ENCODE results near the gene TBC1D20. TPM values are rescaled to one million over a fixed set of nuclear protein-coding genes. Genes with fewer than 3 reads are reported as not detected.

The TBC1D20 gene
- total RNA-seq, 1 experiment from 2014 or later: 18.7 TPM

GRCh38 chr20:427849-428657 is 34.3 kb downstream of the TBC1D20 start:
- BruUV-seq (replicated peaks): no TSS peak
- no peak for DNase-seq
- CTCF ChIA-PET: interaction anchor here (1.3 kb wide), 1 partner anchor 65 kb away, joined by 3 read pairs; no protein-coding TSS in a partner anchor
- intact Hi-C loops (cut with micrococcal nuclease; ENCODE audit: unreplicated experiment): no loop called here
- Mint-ChIP-seq H3K27me3 (ENCODE audit: unreplicated experiment) (no peaks in the 10 kb centered on the region), H3K27ac (ENCODE audit: unreplicated experiment) (no peak overlapping the region), H3K4me1 (ENCODE audit: low read depth, unreplicated experiment) (peaks cover under 1% of the 10 kb centered on the region), H3K4me3 (ENCODE audit: low read depth, unreplicated experiment) (no peak overlapping the region), H3K9me3 (ENCODE audit: low read depth, unreplicated experiment) (no peaks in the 10 kb centered on the region), H3K36me3 (ENCODE audit: insufficient read depth, unreplicated experiment) (peaks cover 93% of the 10 kb centered on the region)
- TF ChIP-seq, protein P1, sequence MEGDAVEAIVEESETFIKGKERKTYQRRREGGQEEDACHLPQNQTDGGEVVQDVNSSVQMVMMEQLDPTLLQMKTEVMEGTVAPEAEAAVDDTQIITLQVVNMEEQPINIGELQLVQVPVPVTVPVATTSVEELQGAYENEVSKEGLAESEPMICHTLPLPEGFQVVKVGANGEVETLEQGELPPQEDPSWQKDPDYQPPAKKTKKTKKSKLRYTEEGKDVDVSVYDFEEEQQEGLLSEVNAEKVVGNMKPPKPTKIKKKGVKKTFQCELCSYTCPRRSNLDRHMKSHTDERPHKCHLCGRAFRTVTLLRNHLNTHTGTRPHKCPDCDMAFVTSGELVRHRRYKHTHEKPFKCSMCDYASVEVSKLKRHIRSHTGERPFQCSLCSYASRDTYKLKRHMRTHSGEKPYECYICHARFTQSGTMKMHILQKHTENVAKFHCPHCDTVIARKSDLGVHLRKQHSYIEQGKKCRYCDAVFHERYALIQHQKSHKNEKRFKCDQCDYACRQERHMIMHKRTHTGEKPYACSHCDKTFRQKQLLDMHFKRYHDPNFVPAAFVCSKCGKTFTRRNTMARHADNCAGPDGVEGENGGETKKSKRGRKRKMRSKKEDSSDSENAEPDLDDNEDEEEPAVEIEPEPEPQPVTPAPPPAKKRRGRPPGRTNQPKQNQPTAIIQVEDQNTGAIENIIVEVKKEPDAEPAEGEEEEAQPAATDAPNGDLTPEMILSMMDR (IDR thresholded peaks at IDR 0.05; ENCODE audit: unreplicated experiment): no peak

GRCh38 chr20:427401-427800 is 34.9 kb downstream of the TBC1D20 start:
- no peak for DNase-seq
- peaks cover 92% of the 10 kb centered on the region for H3K36me3 Mint-ChIP-seq (ENCODE audit: insufficient read depth, unreplicated experiment)
- no TSS peak for BruUV-seq (replicated peaks)
- H3K27ac Mint-ChIP-seq (ENCODE audit: unreplicated experiment): no peak overlapping the region
- CTCF ChIA-PET: interaction anchor here (1.3 kb wide), 1 partner anchor 65 kb away, joined by 3 read pairs; no protein-coding TSS in a partner anchor
- no peak overlapping the region for H3K4me3 Mint-ChIP-seq (ENCODE audit: low read depth, unreplicated experiment)
- H3K9me3 Mint-ChIP-seq (ENCODE audit: low read depth, unreplicated experiment): no peaks in the 10 kb centered on the region
- H3K27me3 Mint-ChIP-seq (ENCODE audit: unreplicated experiment): no peaks in the 10 kb centered on the region
- intact Hi-C loops (cut with micrococcal nuclease; ENCODE audit: unreplicated experiment): no loop called here
- H3K4me1 Mint-ChIP-seq (ENCODE audit: low read depth, unreplicated experiment): no peaks in the 10 kb centered on the region
- TF ChIP-seq, protein P1 (IDR thresholded peaks at IDR 0.05; ENCODE audit: unreplicated experiment): no peak

DNA sequence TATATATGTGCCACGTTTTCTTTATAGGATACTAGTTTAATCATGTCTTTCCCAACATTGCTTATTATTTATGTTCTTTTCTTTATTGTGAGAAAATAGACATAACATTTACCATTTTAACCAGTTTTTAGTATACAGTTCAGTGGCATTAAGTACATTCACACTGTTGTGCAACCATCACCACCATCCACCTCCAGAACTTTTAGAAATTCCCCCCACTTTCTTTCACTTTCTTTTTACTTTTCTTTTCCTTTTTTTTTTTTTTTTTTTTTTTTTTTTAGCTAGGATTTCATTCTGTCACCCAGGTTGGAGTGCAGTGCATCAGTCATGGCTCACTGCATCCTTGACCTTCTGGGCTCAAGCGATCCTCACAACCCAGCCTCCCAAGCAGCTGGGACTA is 35.8 kb downstream of the TBC1D20 start:
- Mint-ChIP-seq H3K27me3 (ENCODE audit: unreplicated experiment) (no peaks in the 10 kb centered on the region), H3K36me3 (ENCODE audit: insufficient read depth, unreplicated experiment) (peaks cover 94% of the 10 kb centered on the region), H3K4me1 (ENCODE audit: low read depth, unreplicated experiment) (peaks cover 3% of the 10 kb centered on the region), H3K9me3 (ENCODE audit: low read depth, unreplicated experiment) (no peaks in the 10 kb centered on the region), H3K27ac (ENCODE audit: unreplicated experiment) (no peak overlapping the region), H3K4me3 (ENCODE audit: low read depth, unreplicated experiment) (no peak overlapping the region)
- intact Hi-C loops (cut with micrococcal nuclease; ENCODE audit: unreplicated experiment): no loop called here
- DNase-seq: no peak
- TF ChIP-seq, protein P1 (IDR thresholded peaks at IDR 0.05; ENCODE audit: unreplicated experiment): no peak
- no TSS peak for BruUV-seq (replicated peaks)
- CTCF ChIA-PET: no interaction called here

DNA sequence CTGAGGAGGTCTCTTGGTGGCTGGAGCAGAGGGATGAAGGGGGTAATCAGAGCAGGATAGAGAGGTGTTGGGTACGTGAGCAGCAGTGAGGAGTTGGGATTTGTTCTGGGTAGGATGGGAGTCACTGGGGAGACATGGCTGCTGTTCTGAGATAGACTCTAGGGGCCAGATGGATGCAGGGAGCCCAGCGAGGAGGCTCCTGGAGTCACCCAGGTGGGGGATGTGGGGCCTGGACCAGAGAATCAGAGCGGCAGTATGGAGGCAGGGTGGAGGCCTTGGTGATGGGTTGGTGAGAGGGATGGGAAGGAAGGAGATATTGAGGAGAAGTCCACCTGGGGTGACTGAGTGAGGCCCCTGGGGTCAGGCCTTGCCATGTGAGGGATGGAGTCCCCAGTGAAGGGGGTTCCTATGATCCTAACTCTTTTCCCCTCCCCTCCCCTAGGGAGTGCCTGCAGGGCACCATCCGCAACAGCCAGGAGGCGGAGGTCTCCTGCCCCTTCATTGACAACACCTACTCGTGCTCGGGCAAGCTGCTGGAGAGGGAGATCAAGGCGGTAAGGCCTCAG is 40.6 kb downstream of the TBC1D20 start:
- intact Hi-C loops (cut with micrococcal nuclease; ENCODE audit: unreplicated experiment): no loop called here
- H3K4me3 Mint-ChIP-seq (ENCODE audit: low read depth, unreplicated experiment): no peak overlapping the region

More for the DNA sequence above, 40.6 kb downstream of the TBC1D20 start:
- Mint-ChIP-seq H3K9me3 (ENCODE audit: low read depth, unreplicated experiment) (no peaks in the 10 kb centered on the region), H3K36me3 (ENCODE audit: insufficient read depth, unreplicated experiment) (peaks cover 89% of the 10 kb centered on the region), H3K27me3 (ENCODE audit: unreplicated experiment) (no peaks in the 10 kb centered on the region), H3K27ac (ENCODE audit: unreplicated experiment) (peak overlapping the region; percentile 71), H3K4me1 (ENCODE audit: low read depth, unreplicated experiment) (peaks cover 7% of the 10 kb centered on the region)
- no TSS peak for BruUV-seq (replicated peaks)
- CTCF ChIA-PET: no interaction called here
- DNase-seq: no peak
- TF ChIP-seq, protein P1 (IDR thresholded peaks at IDR 0.05; ENCODE audit: unreplicated experiment): no peak
